Astrocyte (in vitro differentiated cells and primary cell): ENCODE results near the gene SFPQ.

Experiments used
- CTCF ChIP-seq: IDR thresholded peaks from 2 replicates; pipeline ENCODE4 v1.5.1; 2011; ENCODE audit warnings: low read depth, mild to moderate bottlenecking, inconsistent platforms, low read length, moderate library complexity; ENCODE audit not compliant: insufficient read depth
- EZH2 ChIP-seq: IDR thresholded peaks from 2 replicates; pipeline ENCODE4 v1.6.1; 2012; ENCODE audit warnings: mild to moderate bottlenecking, low read length, inconsistent platforms; ENCODE audit not compliant: insufficient read depth

- TF ChIP-seq CTCF, result no peak
- no peak for TF ChIP-seq EZH2
Observed at GRCh38 chr1:35184495-35185199, 8.3 kb downstream of the SFPQ start.
